ENCODE data around the gene MYL3.

Gene MYL3

GRCh38 chr3:46858456-46858855 is 4.8 kb downstream of the MYL3 start:
- H3K4me3 ChIP-seq (ENCODE audit: low read depth, low read length): no peak overlapping the region
- no peak for TF ChIP-seq CTCF (IDR thresholded peaks at IDR 0.05; ENCODE audit: low read depth, low read length)

- H3K4me3 ChIP-seq (ENCODE audit: low read depth, low read length): no peak overlapping the region
- no peak for TF ChIP-seq CTCF (IDR thresholded peaks at IDR 0.05; ENCODE audit: low read depth, low read length)
These were observed 5.5 kb downstream of the MYL3 start for GRCh38 chr3:46857485-46858341.

GRCh38 chr3:46856576-46857471 is 6.4 kb downstream of the MYL3 start:
- TF ChIP-seq CTCF (IDR thresholded peaks at IDR 0.05; ENCODE audit: low read depth, low read length): no peak
- no peak overlapping the region for H3K4me3 ChIP-seq (ENCODE audit: low read depth, low read length)

GRCh38 chr3:46854555-46854991 is 8.7 kb downstream of the MYL3 start:
- H3K4me3 ChIP-seq (ENCODE audit: low read depth, low read length): no peak overlapping the region
- no peak for TF ChIP-seq CTCF (IDR thresholded peaks at IDR 0.05; ENCODE audit: low read depth, low read length)

- H3K4me3 ChIP-seq (ENCODE audit: low read depth, low read length): no peak overlapping the region
- TF ChIP-seq CTCF (IDR thresholded peaks at IDR 0.05; ENCODE audit: low read depth, low read length): no peak
These were observed 9.5 kb downstream of the MYL3 start for GRCh38 chr3:46853441-46854415.

GRCh38 chr3:46852839-46853355 is 10.3 kb downstream of the MYL3 start:
- TF ChIP-seq CTCF (IDR thresholded peaks at IDR 0.05; ENCODE audit: low read depth, low read length): no peak
- no peak overlapping the region for H3K4me3 ChIP-seq (ENCODE audit: low read depth, low read length)
